Lower leg skin (tissue), 4 donors: ENCODE data around the gene CLCA2. TPM values are rescaled to one million over a fixed set of nuclear protein-coding genes. Genes with fewer than 3 reads are reported as not detected.

Source experiments
- DNase-seq, 2 donors: peaks; one replicate each; pipeline ENCODE4 v3.0.0-alpha.2; 2019; ENCODE audit warnings: low spot score in 2 of 2
- H3K4me3 ChIP-seq: fragments of 200-600 bp; sonication (generic); 2 replicates; pipeline ENCODE4 v1.5.1; 2017; ENCODE audit warnings: mild to moderate bottlenecking, low read depth; ENCODE audit not compliant: poor library complexity, severe bottlenecking
- CTCF ChIP-seq, 3 donors: fragments of 450-650 bp; IDR thresholded peaks; one replicate each; pipeline ENCODE4 v1.5.1; 2016; ENCODE audit warnings: antibody characterized with exemption in 3 of 3, mild to moderate bottlenecking in 3 of 3, moderate library complexity in 2 of 3
- POLR2A ChIP-seq, 2 donors: fragments of 450-650 bp; IDR thresholded peaks; one replicate each; pipeline ENCODE4 v1.6.1; 2016 to 2017; ENCODE audit warnings: antibody characterized with exemption in 2 of 2, mild to moderate bottlenecking in 1 of 2, moderate library complexity in 1 of 2
- WGBS, 2 donors: methylation state at CpG; one replicate each; pipeline ENCODE4 v1.1.5; 2018; 5-methylcytosine and 5-hydroxymethylcytosine counted together
- intact Hi-C: fragments of 100-400 bp; cut with DNase I; formaldehyde crosslinking; loops from one replicate; pipeline ENCODE4 v1.15.0; 2023; ENCODE audit warnings: low total_unique reads
- total RNA-seq, 4 donors: library from RNA; depleted of rRNA; stranded (reverse); fragments of >200 nt; gene quantifications; one replicate each; pipeline ENCODE4 v1.1.0, GENCODE V29; 2016

The CLCA2 gene
- total RNA-seq, 4 donors from 2014 or later = 29.8 to 119 (median 74.2) TPM

- DNase-seq = peak; percentile 91 to 98
- TF ChIP-seq CTCF (IDR thresholded peaks at IDR 0.05) (no peak), POLR2A (IDR thresholded peaks at IDR 0.05) (no peak)
- intact Hi-C loops = no loop called here
- WGBS, 2 donors = 1% methylated on average over 56 of the region's 56 CpGs
- H3K4me3 ChIP-seq = peak within 1 kb of the TSS; percentile 89
Measured at GRCh38 chr1:86395751-86396497, 28.0 kb upstream of the CLCA2 start, which contains the start of gene ODF2L. ODF2L (minus strand) TSS chr1:86396323; CDS start chr1:86387027, 9,296 bp downstream.

- WGBS, 2 donors = 1% methylated on average over 9 of the region's 9 CpGs
- peak overlapping the region; percentile 89 for H3K4me3 ChIP-seq
- DNase-seq = no peak
- TF ChIP-seq POLR2A (IDR thresholded peaks at IDR 0.05) = no peak
- TF ChIP-seq CTCF (IDR thresholded peaks at IDR 0.05) = no peak
- intact Hi-C loops = no loop called here
Measured at GRCh38 chr1:86396498-86396890, 27.5 kb upstream of the CLCA2 start.

DNA sequence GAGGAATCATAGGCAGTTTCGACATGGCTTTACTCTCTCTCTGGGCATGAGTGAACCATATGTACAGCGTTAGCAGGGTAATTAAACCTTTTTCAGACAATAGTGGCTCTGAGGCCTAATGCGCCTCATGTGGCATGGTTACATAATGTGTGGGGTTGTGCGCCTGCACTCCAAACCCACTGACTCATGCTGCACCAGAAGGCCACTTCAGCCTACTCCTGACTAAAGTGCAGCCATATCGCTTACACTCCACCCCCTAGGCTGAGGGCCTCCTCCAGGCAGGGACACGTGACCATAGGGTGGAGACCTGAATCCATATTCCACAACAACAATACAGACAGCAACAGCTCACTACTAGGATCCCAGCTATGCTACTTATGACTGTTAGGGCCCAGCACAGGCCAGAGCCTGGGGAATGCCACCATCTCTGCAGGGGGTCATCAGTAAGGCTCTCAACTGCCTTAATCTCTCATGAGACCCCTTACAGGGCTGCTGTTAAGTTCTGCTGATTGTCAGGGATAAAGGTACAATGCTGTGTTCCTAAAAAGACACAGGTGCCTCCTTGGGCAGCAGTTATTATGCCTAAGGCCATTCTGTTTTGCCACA lies 14.5 kb upstream of the CLCA2 start:
- 81 to 83% methylated on average over 6 of the region's 6 CpGs for WGBS, 2 donors
- DNase-seq = no peak
- intact Hi-C loops = no loop called here
- H3K4me3 ChIP-seq = no peak overlapping the region
- TF ChIP-seq POLR2A (IDR thresholded peaks at IDR 0.05) (no peak), CTCF (IDR thresholded peaks at IDR 0.05) (no peak)

DNA sequence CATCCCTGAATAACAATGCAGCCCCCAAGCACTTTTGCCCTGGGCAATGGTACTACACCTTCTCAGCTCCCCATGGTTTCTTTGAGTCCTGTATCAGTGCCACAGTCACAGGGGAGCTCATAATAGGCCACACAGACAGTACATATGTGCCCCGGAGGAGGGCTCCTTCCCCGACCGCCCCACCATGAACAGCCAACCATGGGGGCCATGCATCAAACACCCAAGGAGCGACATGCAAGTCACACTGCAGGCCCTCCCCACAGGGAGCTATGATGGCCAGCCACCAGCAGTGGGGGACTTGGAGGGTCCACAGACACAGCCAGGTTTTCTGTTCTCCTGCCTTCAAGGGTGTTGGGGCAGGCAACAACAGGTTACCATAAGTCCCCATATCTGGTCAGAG lies 13.1 kb upstream of the CLCA2 start:
- intact Hi-C loops = no loop called here
- WGBS, 2 donors = 91 to 98% methylated on average over 4 of the region's 4 CpGs
- DNase-seq = no peak
- no peak for TF ChIP-seq CTCF (IDR thresholded peaks at IDR 0.05)
- no peak overlapping the region for H3K4me3 ChIP-seq

DNA sequence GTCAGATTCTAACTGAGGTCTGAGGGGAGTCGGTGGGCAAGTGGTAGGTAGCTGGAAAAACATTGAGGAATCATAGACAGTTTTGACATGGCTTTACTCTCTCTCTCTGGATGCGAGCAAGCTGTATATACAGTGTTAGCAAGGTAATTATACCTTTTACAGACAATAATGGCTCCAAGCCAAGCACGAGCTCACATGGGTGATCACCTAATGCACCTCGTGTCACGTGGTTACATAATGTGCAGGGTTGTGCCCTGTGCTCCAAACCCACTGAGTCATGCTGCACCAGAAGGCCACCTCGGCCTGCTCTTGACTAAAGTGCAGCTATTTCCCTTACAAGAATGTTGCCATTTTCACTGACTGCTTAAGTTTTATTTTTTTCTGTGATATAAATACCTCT lies 7.6 kb upstream of the CLCA2 start:
- intact Hi-C loops = no loop called here
- no peak for DNase-seq
- no peak for TF ChIP-seq POLR2A (IDR thresholded peaks at IDR 0.05)
- TF ChIP-seq CTCF (IDR thresholded peaks at IDR 0.05) = no peak
- 56 to 64% methylated on average over 6 of the region's 6 CpGs for WGBS, 2 donors
- H3K4me3 ChIP-seq = no peak overlapping the region
